ACC112 (cell line): Measurements from ENCODE around the gene OXER1.

Experiments used
- H2AFZ ChIP-seq: fragments of 200-600 bp; sonication (generic); one replicate; pipeline ENCODE4 v1.6.0; 2017; ENCODE audit warnings: antibody characterized with exemption, low read length; ENCODE audit not compliant: unreplicated experiment
- H3K27ac ChIP-seq: fragments of 200-600 bp; sonication (generic); 2 replicates; pipeline ENCODE4 v1.5.1; 2014; ENCODE audit warnings: low read depth, mild to moderate bottlenecking, antibody characterized with exemption, low read length, moderate library complexity
- H3K27me3 ChIP-seq: fragments of 200-600 bp; sonication (generic); 2 replicates; pipeline ENCODE4 v1.6.1; 2014; ENCODE audit warnings: mild to moderate bottlenecking, antibody characterized with exemption, low read length, moderate library complexity, mixed read lengths; ENCODE audit not compliant: insufficient read depth
- H3K36me3 ChIP-seq: fragments of 200-600 bp; sonication (generic); 2 replicates; pipeline ENCODE4 v1.6.1; 2016; ENCODE audit warnings: mild to moderate bottlenecking, antibody characterized with exemption, low read length, moderate library complexity, mixed read lengths; ENCODE audit not compliant: insufficient read depth
- H3K4me1 ChIP-seq: fragments of 200-600 bp; sonication (generic); one replicate; pipeline ENCODE4 v1.6.1; 2016; ENCODE audit warnings: low read length, mixed read lengths; ENCODE audit not compliant: insufficient read depth, unreplicated experiment, control insufficient read depth
- H3K4me3 ChIP-seq: fragments of 200-600 bp; sonication (generic); 2 replicates; pipeline ENCODE4 v1.5.1; 2014; ENCODE audit warnings: mild to moderate bottlenecking, low read depth, low read length
- H3K79me2 ChIP-seq: fragments of 200-600 bp; sonication (generic); one replicate; pipeline ENCODE4 v1.6.0; 2016; ENCODE audit warnings: low read length; ENCODE audit not compliant: control insufficient read depth, unreplicated experiment, insufficient read depth

The OXER1 gene

DNA sequence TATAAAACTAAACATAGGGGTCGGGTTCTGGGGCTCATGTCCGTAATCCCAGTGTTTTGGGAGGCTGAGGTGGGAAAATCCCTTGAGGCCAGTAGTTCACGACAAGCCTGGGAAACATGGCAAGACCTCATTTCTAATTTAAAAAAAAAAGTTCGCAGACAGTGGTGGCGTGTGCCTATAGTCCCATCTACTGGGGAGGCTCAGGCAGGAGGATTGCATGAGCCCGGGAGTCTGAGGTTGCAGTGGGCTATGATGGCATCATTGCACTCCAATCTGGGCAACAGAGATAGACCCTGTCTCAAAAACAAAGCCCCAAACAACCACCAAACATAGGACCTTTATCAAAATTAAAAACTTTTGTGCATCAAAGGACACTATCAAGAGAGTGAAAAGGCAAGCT is 38.2 kb upstream of the OXER1 start:
- Histone ChIP-seq H3K79me2 (no peaks in the 10 kb centered on the region), H3K27me3 (peaks cover 4% of the 10 kb centered on the region; the same call in 1 of the 2 replicates), H3K4me1 (no peaks in the 10 kb centered on the region), H3K4me3 (no peak overlapping the region), H3K36me3 (no peaks in the 10 kb centered on the region), H2AFZ (no peak overlapping the region), H3K27ac (no peak overlapping the region)

DNA sequence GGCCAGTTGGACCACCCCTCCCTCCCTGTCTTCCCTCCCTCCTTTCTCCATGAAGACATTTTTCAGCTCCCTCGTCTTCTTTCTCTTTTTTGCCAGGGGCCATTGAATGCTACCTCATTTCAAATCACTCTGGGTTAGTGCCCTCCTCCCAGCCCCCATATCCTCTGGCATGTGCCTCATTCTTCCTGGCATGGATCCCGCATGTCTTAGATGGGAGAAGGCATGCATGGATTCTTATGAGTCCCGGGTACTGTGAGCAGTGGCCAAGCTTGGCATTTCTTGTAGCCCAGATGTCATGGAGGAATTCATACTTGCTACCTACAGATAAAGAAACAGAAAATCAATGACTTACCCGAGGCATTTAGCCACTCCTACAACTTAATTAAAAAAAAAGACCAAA is 37.4 kb upstream of the OXER1 start:
- Histone ChIP-seq H3K4me1 (no peaks in the 10 kb centered on the region), H2AFZ (no peak overlapping the region), H3K27me3 (peaks cover 4% of the 10 kb centered on the region; the same call in 1 of the 2 replicates), H3K4me3 (no peak overlapping the region), H3K36me3 (no peaks in the 10 kb centered on the region), H3K79me2 (no peaks in the 10 kb centered on the region), H3K27ac (no peak overlapping the region)

DNA sequence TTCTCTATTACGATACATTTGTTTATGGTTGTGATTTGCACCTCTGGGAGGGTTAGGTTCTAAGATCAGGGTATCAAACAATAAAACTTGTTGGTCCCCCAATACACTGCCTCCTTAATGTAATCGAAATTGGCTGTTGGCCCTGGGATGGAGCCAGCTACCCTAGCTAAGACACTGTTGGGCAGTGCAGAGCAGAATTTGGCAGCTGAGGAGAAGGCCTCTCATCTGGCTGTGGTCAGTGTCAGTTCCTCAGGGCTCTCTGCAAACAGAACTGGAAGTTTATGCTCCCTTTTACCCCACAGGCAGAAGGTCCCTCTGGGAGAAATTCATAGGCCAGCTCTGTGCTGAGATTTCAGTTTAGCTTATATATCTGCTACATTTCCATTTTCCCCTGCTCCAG is 37.0 kb upstream of the OXER1 start:
- no peak overlapping the region for H2AFZ ChIP-seq
- H3K27ac ChIP-seq: no peak overlapping the region
- H3K36me3 ChIP-seq: no peaks in the 10 kb centered on the region
- no peaks in the 10 kb centered on the region for H3K4me1 ChIP-seq
- H3K4me3 ChIP-seq: no peak overlapping the region
- peaks cover 4% of the 10 kb centered on the region; the same call in 1 of the 2 replicates for H3K27me3 ChIP-seq
- H3K79me2 ChIP-seq: no peaks in the 10 kb centered on the region

DNA sequence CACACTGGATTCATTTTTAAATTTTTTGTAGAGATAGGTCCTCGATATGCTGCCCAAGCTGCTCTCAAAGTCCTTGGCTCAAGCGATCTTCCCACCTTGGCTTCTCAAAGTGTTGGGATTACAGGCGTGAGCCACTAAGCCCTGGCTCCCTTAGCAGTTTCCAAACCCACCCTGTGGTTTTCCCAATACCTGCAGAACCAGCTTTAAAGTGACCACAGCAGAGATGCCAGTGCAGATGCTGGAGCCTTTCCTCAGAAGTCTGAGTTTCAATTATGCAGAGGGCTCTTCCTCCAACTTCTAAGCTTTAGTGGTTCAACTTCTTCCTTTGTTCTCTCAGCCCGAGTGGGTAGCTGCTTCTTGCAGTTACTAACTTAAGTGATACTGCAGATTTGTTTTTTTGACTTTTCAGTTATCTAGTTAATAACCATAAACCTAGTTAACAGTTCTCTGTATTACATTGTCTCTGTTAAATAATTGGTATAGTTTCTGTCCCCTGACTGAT is 36.6 kb upstream of the OXER1 start:
- H3K36me3 ChIP-seq: no peaks in the 10 kb centered on the region
- H3K27me3 ChIP-seq: peaks cover 4% of the 10 kb centered on the region; the same call in 1 of the 2 replicates
- H3K4me3 ChIP-seq: no peak overlapping the region
- no peaks in the 10 kb centered on the region for H3K4me1 ChIP-seq
- H2AFZ ChIP-seq: no peak overlapping the region
- no peak overlapping the region for H3K27ac ChIP-seq
- no peaks in the 10 kb centered on the region for H3K79me2 ChIP-seq

DNA sequence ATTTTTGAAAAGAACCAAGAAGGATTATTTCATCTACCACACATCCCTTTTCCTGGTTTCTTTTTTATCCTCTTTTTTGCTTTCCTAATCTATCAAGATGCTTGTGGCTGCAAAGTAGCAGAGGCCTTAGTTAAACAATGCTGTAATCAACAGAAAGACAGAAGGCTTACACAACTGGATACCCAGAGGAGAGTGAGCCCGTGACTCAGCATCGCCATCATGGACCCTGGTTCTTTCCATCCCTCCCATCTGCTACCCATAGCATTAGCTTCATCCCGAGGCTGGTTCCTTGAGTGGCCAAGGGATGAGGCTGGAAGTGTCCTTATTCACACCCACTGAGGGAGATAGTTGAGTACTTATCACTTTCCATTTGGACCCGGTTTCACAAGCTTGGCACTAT is 35.9 kb upstream of the OXER1 start:
- no peaks in the 10 kb centered on the region for H3K79me2 ChIP-seq
- no peak overlapping the region for H3K27ac ChIP-seq
- no peak overlapping the region for H2AFZ ChIP-seq

DNA sequence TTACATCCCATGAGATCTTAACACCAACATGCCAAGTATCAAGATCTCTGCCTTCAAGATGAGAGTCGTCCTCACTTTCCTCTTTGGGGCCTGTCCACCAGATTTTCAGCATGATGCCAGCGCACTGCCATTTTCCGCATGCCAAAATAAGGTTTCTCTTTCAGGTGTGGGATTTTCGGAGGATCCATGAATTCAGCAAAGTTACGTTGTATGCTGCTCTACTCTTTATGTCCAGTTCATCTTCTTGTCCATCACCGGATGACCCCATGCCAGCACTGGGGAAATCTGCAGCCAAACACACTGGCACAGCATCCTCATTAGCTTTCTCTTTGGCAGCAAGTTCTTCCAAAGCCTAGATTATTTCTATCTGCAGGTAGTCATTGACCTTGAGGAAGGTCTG is 33.3 kb upstream of the OXER1 start:
- peaks cover 28% of the 10 kb centered on the region for H3K27me3 ChIP-seq
- H3K4me3 ChIP-seq: no peak overlapping the region
- H3K27ac ChIP-seq: no peak overlapping the region
- H3K79me2 ChIP-seq: no peaks in the 10 kb centered on the region
- no peaks in the 10 kb centered on the region for H3K4me1 ChIP-seq
- H2AFZ ChIP-seq: no peak overlapping the region
- no peaks in the 10 kb centered on the region for H3K36me3 ChIP-seq

More for the DNA sequence above, 35.9 kb upstream of the OXER1 start:
- peaks cover 6% of the 10 kb centered on the region for H3K27me3 ChIP-seq
- no peak overlapping the region for H3K4me3 ChIP-seq
- no peaks in the 10 kb centered on the region for H3K36me3 ChIP-seq
- H3K4me1 ChIP-seq: no peaks in the 10 kb centered on the region

DNA sequence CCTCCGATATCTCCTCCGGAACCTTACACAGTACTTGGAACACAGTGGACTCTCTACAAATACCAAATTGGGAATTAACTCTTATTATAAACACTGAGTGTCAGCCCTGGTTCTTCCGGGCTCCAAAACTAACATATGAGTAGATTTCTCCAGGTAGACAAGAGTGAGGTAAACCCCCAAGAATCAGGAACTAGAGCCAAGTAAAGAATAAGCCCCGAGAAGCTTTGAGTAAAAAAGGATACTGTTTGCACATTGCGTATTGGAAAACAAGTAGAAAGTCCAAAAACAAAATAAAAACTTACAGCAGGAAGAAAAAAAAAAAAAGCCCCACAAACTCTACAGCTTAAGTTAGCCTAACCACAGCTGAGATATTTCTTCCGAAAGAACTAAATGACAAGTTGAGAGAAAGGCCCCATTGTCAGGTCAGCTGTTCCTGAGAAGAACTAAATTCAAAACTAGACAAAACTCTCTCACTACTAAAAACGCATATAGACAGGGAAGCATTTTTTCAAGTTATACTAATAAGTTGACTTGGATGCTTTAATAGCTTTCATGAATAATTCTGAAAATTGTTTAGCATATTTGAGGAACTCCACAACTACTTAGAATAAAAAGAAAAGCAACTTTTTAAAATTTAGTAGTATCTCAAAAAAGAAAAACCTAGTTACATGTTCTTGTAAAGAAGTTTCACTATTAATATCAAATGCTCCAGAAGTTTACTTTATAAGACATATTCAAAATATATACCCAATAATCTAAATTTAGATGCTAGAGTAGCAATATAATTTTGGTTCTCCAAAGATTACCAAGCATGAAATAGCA is 32.7 kb upstream of the OXER1 start:
- Histone ChIP-seq H3K36me3 (no peaks in the 10 kb centered on the region), H3K4me3 (no peak overlapping the region), H3K79me2 (no peaks in the 10 kb centered on the region), H3K4me1 (no peaks in the 10 kb centered on the region), H3K27me3 (peaks cover 34% of the 10 kb centered on the region), H2AFZ (no peak overlapping the region), H3K27ac (no peak overlapping the region)

DNA sequence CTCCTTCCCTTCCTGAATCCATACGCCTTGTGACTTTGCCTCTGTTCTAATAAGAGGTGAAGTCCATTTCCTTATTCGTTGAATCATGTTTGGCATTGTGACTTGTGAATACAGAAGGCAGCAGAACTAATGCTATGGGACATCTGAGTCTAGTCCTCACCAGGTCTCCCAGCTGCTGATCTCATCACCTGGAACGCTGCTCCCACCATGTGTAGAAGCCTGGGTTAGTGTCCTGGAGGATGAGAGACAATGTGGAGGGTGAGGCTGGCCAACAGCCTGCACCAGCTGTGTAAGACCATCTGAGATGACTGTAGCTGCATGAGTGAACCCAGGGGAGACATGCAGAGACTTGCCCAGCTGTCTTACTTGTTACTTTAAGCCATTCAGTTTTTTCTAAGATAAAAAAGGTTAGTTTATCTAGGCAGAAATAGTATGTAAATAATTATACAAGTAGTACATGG is 31.9 kb upstream of the OXER1 start:
- Histone ChIP-seq H3K36me3 (no peaks in the 10 kb centered on the region), H3K4me1 (no peaks in the 10 kb centered on the region), H2AFZ (no peak overlapping the region), H3K27me3 (peaks cover 42% of the 10 kb centered on the region), H3K4me3 (no peak overlapping the region), H3K27ac (no peak overlapping the region), H3K79me2 (no peaks in the 10 kb centered on the region)

DNA sequence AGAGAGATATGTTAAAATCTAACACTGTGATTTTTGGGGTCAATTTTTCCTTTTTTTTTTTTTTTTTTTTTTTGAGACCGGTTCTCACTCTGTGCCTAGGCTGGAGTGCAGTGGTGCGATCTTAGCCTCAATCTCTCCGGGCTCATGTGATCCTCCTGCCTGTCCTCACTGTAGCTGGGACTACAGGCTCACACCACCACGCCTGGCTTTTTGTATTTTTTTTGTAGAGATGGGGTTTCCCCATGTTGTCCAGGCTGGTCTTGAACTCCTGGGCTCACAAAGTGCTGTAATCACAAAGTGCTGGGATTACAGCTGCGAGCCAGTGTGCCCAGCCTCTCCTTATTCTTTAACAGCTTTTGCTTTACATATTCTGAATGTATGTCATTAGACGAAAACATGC is 31.3 kb upstream of the OXER1 start:
- Histone ChIP-seq H3K36me3 (no peaks in the 10 kb centered on the region), H3K4me3 (no peak overlapping the region), H3K4me1 (no peaks in the 10 kb centered on the region), H3K27me3 (peaks cover 44% of the 10 kb centered on the region), H3K79me2 (no peaks in the 10 kb centered on the region), H2AFZ (no peak overlapping the region), H3K27ac (no peak overlapping the region)

DNA sequence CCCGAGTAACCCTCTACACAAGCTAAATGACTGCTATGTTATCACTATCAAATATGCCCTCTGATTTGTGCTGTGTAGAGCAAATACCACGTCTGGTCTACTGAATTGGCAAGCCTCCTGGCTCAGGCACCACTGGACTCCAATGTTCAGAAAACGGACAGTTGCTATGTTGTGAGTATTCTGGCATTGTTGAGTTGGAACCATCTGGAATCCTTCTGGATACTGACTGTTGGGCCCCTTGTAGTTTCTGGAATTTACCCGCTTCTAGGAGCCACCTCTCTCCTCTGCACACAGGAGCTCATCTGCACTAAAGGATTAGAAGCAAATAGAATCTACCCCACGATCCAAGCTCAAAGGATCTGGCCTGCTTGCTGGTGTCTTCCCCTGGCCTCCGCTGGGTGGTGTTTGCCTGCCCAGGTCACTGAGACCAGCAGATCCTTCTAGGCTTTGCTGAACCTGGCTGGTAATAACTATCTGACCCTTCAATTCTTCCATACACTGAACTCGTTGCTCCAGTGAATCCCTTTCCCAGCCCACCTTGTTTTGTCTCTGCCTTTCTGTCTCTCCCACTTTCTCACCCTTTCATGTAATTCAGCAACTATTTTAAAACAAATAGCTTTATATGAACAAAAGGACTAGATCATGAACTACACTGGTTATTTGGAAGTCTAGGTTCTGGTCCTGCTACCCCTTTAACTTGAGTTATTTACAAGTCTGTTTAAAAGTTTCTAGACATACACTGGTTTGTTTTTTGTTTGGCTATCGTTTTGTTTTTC is 30.5 kb upstream of the OXER1 start:
- no peak overlapping the region for H3K27ac ChIP-seq
- no peaks in the 10 kb centered on the region for H3K4me1 ChIP-seq
- H2AFZ ChIP-seq: no peak overlapping the region
- H3K4me3 ChIP-seq: no peak overlapping the region
- peaks cover 44% of the 10 kb centered on the region for H3K27me3 ChIP-seq
- no peaks in the 10 kb centered on the region for H3K79me2 ChIP-seq
- H3K36me3 ChIP-seq: no peaks in the 10 kb centered on the region
